ENCODE measurements around the gene GFPT2. TPM values are rescaled to one million over a fixed set of nuclear protein-coding genes. Genes with fewer than 3 reads are reported as not detected.

GFPT2 gene
- total RNA-seq, 1 donor from 2014 or later = 10.1 TPM

DNA sequence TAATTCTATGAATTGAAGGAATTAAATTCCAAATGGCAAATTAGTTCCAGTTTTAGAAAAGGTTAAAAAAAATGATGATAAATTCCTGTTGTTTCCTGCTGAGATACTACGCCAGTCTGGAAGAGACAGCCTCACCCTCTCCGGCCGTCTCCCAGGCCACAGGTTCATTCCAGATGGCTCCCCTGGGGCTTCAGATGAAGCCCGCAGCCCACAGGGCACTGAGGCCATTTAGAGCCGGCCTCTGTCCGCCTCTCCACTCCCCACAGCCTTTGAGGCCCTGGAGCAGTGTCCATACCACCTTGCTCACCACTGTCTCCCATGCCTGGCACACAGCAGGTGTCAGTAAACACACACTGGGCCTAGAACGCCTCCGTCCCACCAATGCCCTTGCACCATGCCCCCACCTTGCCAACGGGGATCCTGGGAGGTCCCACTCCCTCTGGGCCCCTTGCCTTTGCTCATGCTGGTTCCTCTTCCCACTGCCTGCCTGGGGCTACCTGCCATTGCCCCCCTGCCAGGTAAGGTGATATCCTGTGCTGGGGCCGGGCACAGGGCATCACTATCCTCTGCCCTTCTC lies 26.1 kb downstream of the GFPT2 start:
- DNase-seq (ENCODE audit: low spot score) = no peak
- H3K27ac Mint-ChIP-seq (ENCODE audit: unreplicated experiment) = no peak overlapping the region
- peaks cover 11% of the 10 kb centered on the region for H3K4me1 Mint-ChIP-seq (ENCODE audit: unreplicated experiment)
- H3K27me3 Mint-ChIP-seq (ENCODE audit: unreplicated experiment) = peaks cover 5% of the 10 kb centered on the region
- TF ChIP-seq, protein P1, sequence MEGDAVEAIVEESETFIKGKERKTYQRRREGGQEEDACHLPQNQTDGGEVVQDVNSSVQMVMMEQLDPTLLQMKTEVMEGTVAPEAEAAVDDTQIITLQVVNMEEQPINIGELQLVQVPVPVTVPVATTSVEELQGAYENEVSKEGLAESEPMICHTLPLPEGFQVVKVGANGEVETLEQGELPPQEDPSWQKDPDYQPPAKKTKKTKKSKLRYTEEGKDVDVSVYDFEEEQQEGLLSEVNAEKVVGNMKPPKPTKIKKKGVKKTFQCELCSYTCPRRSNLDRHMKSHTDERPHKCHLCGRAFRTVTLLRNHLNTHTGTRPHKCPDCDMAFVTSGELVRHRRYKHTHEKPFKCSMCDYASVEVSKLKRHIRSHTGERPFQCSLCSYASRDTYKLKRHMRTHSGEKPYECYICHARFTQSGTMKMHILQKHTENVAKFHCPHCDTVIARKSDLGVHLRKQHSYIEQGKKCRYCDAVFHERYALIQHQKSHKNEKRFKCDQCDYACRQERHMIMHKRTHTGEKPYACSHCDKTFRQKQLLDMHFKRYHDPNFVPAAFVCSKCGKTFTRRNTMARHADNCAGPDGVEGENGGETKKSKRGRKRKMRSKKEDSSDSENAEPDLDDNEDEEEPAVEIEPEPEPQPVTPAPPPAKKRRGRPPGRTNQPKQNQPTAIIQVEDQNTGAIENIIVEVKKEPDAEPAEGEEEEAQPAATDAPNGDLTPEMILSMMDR (IDR thresholded peaks at IDR 0.05; ENCODE audit: unreplicated experiment) = no peak
- no peaks in the 10 kb centered on the region for H3K9me3 Mint-ChIP-seq (ENCODE audit: unreplicated experiment)
- peaks cover 3% of the 10 kb centered on the region for H3K36me3 Mint-ChIP-seq (ENCODE audit: low read depth, unreplicated experiment)
- no peak overlapping the region for H3K4me3 Mint-ChIP-seq (ENCODE audit: unreplicated experiment)

DNA sequence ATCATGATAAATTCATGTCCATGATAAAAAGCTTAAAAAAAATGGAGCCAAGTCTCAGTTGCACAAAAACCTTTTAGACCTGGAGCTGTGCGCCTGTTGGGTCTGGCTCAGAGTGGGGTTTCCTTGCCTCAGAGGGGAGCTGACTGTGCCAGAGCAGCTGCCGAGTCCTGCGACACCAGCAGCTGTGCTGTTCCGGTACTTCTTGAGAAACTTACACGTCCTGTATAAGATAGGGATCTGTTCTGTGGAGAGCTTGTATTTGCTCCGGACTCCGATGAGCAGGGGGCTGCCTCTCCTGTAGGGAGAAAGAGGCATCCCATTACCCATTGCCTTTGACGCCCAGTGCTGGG lies 28.6 kb downstream of the GFPT2 start:
- Mint-ChIP-seq H3K36me3 (ENCODE audit: low read depth, unreplicated experiment) (peaks cover under 1% of the 10 kb centered on the region), H3K9me3 (ENCODE audit: unreplicated experiment) (no peaks in the 10 kb centered on the region), H3K4me1 (ENCODE audit: unreplicated experiment) (no peaks in the 10 kb centered on the region)

DNA sequence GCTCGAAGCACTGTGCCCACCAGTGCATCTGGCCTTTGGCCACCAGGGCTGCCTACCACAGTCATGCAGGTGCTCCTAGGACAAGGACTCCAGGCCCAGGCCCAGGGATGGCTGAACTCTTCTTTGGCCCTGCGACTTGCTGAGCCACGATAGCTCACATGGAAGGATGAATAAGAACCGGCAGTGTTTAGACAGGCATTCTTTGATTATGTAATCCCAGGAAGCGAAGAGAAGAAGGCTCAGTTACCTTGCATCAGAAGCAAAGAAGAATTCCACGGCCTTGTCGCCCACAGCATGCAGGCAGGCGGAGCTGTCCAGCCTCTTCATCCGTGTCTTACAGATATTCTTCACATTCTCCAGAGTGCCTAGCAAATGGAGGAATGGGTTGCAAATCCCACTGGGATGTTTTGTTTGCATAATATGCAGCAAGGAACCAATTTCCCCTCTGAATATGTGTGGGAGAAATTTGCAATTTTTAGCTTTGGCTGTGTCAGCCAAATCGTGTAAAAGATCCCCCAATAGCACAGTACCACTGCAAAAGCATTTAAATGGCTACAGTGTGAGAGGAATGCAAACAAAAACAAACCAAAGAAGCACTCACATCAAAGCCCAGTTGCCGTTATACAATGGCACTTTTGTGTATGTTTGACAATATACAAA lies 29.1 kb downstream of the GFPT2 start:
- Mint-ChIP-seq H3K27me3 (ENCODE audit: unreplicated experiment) (peaks cover 2% of the 10 kb centered on the region), H3K4me3 (ENCODE audit: unreplicated experiment) (no peak overlapping the region), H3K9me3 (ENCODE audit: unreplicated experiment) (no peaks in the 10 kb centered on the region), H3K36me3 (ENCODE audit: low read depth, unreplicated experiment) (peaks cover 5% of the 10 kb centered on the region), H3K27ac (ENCODE audit: unreplicated experiment) (no peak overlapping the region), H3K4me1 (ENCODE audit: unreplicated experiment) (no peaks in the 10 kb centered on the region)
- DNase-seq (ENCODE audit: low spot score) = no peak
- TF ChIP-seq, protein P1 (IDR thresholded peaks at IDR 0.05; ENCODE audit: unreplicated experiment) = no peak

More for the DNA sequence above, 28.6 kb downstream of the GFPT2 start:
- Mint-ChIP-seq H3K27ac (ENCODE audit: unreplicated experiment) (no peak overlapping the region), H3K27me3 (ENCODE audit: unreplicated experiment) (peaks cover 2% of the 10 kb centered on the region), H3K4me3 (ENCODE audit: unreplicated experiment) (no peak overlapping the region)
- TF ChIP-seq, protein P1 (IDR thresholded peaks at IDR 0.05; ENCODE audit: unreplicated experiment) = no peak
- no peak for DNase-seq (ENCODE audit: low spot score)

DNA sequence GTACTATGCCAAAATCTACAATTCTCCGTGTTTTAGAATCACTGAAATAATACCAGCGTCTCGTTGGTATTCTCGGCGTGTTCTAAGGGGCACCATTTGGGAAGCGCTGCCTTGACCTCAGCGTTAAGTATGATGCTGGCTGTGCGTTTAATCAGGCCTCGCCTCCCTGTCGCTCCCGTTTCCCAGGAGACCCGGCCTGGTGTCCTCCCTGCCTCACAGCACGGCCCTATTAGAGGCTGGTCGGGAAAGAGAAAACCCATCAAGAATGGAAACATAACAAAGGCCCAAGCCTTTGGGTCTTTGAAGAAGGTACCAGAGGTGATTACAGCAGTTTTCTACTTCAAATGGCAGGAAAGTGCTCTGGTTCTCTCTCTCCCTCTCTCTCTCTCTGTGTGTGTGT lies 30.0 kb downstream of the GFPT2 start:
- DNase-seq (ENCODE audit: low spot score) = no peak
- no peak overlapping the region for H3K4me3 Mint-ChIP-seq (ENCODE audit: unreplicated experiment)
- H3K27me3 Mint-ChIP-seq (ENCODE audit: unreplicated experiment) = peaks cover 5% of the 10 kb centered on the region
- peaks cover 8% of the 10 kb centered on the region for H3K36me3 Mint-ChIP-seq (ENCODE audit: low read depth, unreplicated experiment)
- TF ChIP-seq, protein P1 (IDR thresholded peaks at IDR 0.05; ENCODE audit: unreplicated experiment) = no peak
- H3K27ac Mint-ChIP-seq (ENCODE audit: unreplicated experiment) = no peak overlapping the region
- no peaks in the 10 kb centered on the region for H3K4me1 Mint-ChIP-seq (ENCODE audit: unreplicated experiment)
- H3K9me3 Mint-ChIP-seq (ENCODE audit: unreplicated experiment) = no peaks in the 10 kb centered on the region

DNA sequence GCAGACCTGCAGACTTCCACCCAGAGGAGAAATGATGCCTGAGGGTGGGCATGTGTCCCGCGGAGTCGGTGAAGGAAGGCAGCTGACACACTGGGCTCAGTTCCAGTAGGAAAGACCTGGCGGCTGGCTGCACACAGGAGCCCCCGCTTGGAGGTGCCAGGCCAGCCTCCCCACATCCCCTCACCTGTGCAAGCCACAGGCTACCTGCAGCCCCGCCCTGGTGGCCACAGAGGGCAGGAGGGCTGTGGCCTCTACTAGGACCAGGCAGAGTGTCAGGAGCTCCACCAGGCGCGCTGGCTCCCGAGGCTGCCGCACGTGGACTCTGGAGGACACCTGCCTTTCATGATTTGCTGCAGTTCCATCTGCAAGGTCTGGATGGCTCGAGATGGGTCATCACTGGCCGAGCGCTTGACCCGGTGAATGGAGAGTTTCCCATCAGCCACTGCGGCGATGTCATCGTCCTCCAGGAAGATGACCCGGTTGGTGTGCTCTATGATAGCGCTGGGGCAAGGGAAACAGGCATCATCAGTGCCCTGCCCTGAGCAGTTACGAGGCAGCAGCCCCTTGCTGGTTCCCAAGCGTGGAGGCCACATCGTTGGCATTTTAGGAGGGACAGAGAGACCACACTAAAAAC lies 34.6 kb downstream of the GFPT2 start:
- H3K27ac Mint-ChIP-seq (ENCODE audit: unreplicated experiment) = no peak overlapping the region
- H3K27me3 Mint-ChIP-seq (ENCODE audit: unreplicated experiment) = peaks cover 4% of the 10 kb centered on the region
- peaks cover 11% of the 10 kb centered on the region for H3K36me3 Mint-ChIP-seq (ENCODE audit: low read depth, unreplicated experiment)

More for the DNA sequence above, 34.6 kb downstream of the GFPT2 start:
- TF ChIP-seq, protein P1 (IDR thresholded peaks at IDR 0.05; ENCODE audit: unreplicated experiment) = no peak
- DNase-seq (ENCODE audit: low spot score) = no peak
- Mint-ChIP-seq H3K4me3 (ENCODE audit: unreplicated experiment) (no peak overlapping the region), H3K9me3 (ENCODE audit: unreplicated experiment) (no peaks in the 10 kb centered on the region), H3K4me1 (ENCODE audit: unreplicated experiment) (no peaks in the 10 kb centered on the region)

Measured in endothelial cell (in vitro differentiated cells).